Esophagus squamous epithelium (tissue), 4 donors: Measurements from ENCODE around the gene GRB7.

Experiments
- CTCF ChIP-seq, 6 experiments: fragments of 450-650 bp in 4 of 6; fragments of 200-600 bp in 2 of 6; sonication (generic) in 2 of 6; IDR thresholded peaks; one replicate each; pipeline ENCODE4 v1.5.1; 2016 to 2019; ENCODE audit warnings: antibody characterized with exemption in 6 of 6, mild to moderate bottlenecking in 4 of 6, moderate library complexity in 4 of 6
- POLR2A ChIP-seq, 4 donors: fragments of 450-650 bp; IDR thresholded peaks; one replicate each; pipeline ENCODE4 v1.6.1; 2017; ENCODE audit warnings: antibody characterized with exemption in 4 of 4, mild to moderate bottlenecking in 4 of 4, moderate library complexity in 3 of 4

- TF ChIP-seq CTCF (IDR thresholded peaks at IDR 0.05), result no peak
- no peak for TF ChIP-seq POLR2A (IDR thresholded peaks at IDR 0.05)
These were observed 21.5 kb downstream of the GRB7 start for GRCh38 chr17:39759204-39759603.
